ENCODE data around the gene PAK2.

Gene PAK2

DNA sequence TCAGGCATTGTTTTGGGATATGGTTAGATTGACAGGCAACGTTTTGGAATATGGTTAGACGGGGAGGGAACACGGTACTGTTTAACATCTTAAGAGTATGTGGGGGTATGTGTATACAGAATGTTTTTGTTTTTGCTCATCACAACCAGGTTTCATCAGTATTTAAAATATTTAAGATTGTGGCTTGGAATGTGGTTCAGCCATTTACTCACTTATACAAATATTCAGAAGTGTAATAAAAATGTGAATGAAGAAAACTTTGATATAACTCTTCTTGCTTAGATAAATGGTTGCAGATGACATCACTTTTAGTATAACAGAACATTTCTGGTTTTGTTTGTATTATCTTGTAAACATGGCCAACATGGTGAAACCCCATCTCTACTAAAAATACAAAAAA, 3.9 kb upstream of the PAK2 start:
- no peaks in the 10 kb centered on the region for H3K27me3 ChIP-seq (ENCODE audit: insufficient read depth, poor library complexity, severe bottlenecking)
- H3K27ac ChIP-seq (replicated peaks), result no peak overlapping the region
- H3K4me3 ChIP-seq (replicated peaks; ENCODE audit: insufficient read depth, low read length), result no peak overlapping the region
- no peak for TF ChIP-seq SPI1 (IDR thresholded peaks at IDR 0.05; ENCODE audit: borderline replicate concordance, low read depth)
- no peak for TF ChIP-seq GABPA (IDR thresholded peaks at IDR 0.05; ENCODE audit: low read depth)
- TF ChIP-seq, protein P1, sequence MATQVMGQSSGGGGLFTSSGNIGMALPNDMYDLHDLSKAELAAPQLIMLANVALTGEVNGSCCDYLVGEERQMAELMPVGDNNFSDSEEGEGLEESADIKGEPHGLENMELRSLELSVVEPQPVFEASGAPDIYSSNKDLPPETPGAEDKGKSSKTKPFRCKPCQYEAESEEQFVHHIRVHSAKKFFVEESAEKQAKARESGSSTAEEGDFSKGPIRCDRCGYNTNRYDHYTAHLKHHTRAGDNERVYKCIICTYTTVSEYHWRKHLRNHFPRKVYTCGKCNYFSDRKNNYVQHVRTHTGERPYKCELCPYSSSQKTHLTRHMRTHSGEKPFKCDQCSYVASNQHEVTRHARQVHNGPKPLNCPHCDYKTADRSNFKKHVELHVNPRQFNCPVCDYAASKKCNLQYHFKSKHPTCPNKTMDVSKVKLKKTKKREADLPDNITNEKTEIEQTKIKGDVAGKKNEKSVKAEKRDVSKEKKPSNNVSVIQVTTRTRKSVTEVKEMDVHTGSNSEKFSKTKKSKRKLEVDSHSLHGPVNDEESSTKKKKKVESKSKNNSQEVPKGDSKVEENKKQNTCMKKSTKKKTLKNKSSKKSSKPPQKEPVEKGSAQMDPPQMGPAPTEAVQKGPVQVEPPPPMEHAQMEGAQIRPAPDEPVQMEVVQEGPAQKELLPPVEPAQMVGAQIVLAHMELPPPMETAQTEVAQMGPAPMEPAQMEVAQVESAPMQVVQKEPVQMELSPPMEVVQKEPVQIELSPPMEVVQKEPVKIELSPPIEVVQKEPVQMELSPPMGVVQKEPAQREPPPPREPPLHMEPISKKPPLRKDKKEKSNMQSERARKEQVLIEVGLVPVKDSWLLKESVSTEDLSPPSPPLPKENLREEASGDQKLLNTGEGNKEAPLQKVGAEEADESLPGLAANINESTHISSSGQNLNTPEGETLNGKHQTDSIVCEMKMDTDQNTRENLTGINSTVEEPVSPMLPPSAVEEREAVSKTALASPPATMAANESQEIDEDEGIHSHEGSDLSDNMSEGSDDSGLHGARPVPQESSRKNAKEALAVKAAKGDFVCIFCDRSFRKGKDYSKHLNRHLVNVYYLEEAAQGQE (IDR thresholded peaks at IDR 0.05; ENCODE audit: insufficient replicate concordance, low read depth), result no peak
- no peak for TF ChIP-seq POLR2AphosphoS5 (IDR thresholded peaks at IDR 0.05; ENCODE audit: low read depth)
- TF ChIP-seq, protein P2, sequence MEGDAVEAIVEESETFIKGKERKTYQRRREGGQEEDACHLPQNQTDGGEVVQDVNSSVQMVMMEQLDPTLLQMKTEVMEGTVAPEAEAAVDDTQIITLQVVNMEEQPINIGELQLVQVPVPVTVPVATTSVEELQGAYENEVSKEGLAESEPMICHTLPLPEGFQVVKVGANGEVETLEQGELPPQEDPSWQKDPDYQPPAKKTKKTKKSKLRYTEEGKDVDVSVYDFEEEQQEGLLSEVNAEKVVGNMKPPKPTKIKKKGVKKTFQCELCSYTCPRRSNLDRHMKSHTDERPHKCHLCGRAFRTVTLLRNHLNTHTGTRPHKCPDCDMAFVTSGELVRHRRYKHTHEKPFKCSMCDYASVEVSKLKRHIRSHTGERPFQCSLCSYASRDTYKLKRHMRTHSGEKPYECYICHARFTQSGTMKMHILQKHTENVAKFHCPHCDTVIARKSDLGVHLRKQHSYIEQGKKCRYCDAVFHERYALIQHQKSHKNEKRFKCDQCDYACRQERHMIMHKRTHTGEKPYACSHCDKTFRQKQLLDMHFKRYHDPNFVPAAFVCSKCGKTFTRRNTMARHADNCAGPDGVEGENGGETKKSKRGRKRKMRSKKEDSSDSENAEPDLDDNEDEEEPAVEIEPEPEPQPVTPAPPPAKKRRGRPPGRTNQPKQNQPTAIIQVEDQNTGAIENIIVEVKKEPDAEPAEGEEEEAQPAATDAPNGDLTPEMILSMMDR (IDR thresholded peaks at IDR 0.05; ENCODE audit: insufficient read depth, low read length), result no peak
- no peak for DNase-seq (ENCODE audit: low read depth in 1 of 2, low spot score in 1 of 2)

DNA sequence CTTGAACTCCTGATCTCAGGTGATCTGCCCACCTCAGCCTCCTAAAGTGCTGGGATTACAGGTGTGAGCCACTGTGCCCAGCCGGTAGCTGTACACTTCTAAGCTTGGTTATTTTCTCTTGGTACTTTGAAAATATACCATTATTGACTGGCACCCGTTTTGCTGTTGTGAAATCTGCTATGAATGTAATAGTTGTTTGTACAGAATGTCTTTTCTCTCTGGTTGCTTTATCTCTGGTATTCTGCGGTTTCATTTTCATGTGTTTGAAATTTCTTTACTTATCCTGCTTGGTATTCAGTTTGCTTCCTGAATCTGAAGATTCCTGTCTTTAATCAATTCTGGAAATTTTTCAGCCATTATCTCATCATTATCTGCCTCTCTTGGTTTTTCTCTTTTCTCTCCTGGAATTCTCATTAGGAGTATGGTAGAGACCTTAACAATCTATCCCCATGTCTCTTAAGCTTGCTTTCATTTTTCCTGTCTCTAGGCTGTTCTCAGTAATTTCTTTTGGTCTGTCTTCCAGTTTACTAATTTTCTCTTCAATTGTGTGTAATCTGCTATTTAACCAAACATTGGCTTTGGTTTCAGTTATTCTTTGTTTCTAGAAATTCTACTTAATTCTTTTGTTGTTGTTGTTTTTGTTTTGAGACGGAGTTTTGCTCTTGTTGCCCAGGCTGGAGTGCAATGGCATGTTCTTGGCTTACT, 2.8 kb upstream of the PAK2 start:
- DNase-seq (ENCODE audit: low read depth in 1 of 2, low spot score in 1 of 2), result no peak
- Histone ChIP-seq H3K4me3 (replicated peaks; ENCODE audit: insufficient read depth, low read length) (no peak overlapping the region), H3K27me3 (ENCODE audit: insufficient read depth, poor library complexity, severe bottlenecking) (no peaks in the 10 kb centered on the region), H3K27ac (replicated peaks) (no peak overlapping the region)
- TF ChIP-seq GABPA (IDR thresholded peaks at IDR 0.05; ENCODE audit: low read depth) (no peak), SPI1 (IDR thresholded peaks at IDR 0.05; ENCODE audit: borderline replicate concordance, low read depth) (no peak), POLR2AphosphoS5 (IDR thresholded peaks at IDR 0.05; ENCODE audit: low read depth) (no peak)
- TF ChIP-seq, protein P1 (IDR thresholded peaks at IDR 0.05; ENCODE audit: insufficient replicate concordance, low read depth), result no peak

DNA sequence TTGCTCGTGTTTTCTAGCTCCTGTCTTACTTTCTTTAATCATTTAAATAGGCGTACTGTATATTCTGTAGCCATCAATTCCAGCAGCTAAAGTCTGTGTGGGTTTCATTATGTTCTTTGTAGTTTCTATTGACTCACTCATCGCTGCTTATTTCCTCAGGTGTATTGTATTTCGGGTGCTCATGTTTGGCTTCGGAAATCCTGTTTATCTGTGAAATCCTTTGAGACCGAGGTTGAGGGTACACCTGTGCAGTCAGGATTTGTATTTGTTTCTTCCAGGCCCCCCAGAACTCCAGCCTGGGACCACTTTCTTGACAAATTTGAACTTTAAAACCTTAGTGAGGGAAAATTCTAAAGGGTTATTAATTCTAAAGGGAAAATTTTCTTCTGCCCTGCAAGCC, 2.0 kb upstream of the PAK2 start:
- Histone ChIP-seq H3K27ac (replicated peaks) (no peak overlapping the region), H3K4me3 (replicated peaks; ENCODE audit: insufficient read depth, low read length) (no peak overlapping the region), H3K27me3 (ENCODE audit: insufficient read depth, poor library complexity, severe bottlenecking) (no peaks in the 10 kb centered on the region)
- no peak for DNase-seq (ENCODE audit: low read depth in 1 of 2, low spot score in 1 of 2)
- TF ChIP-seq, protein P1 (IDR thresholded peaks at IDR 0.05; ENCODE audit: insufficient replicate concordance, low read depth), result no peak
- TF ChIP-seq, protein P2 (IDR thresholded peaks at IDR 0.05; ENCODE audit: insufficient read depth, low read length), result no peak
- TF ChIP-seq POLR2AphosphoS5 (IDR thresholded peaks at IDR 0.05; ENCODE audit: low read depth) (no peak), GABPA (IDR thresholded peaks at IDR 0.05; ENCODE audit: low read depth) (no peak), SPI1 (IDR thresholded peaks at IDR 0.05; ENCODE audit: borderline replicate concordance, low read depth) (no peak)

Data from HL-60 (cell line).